ENCODE results near the gene SV2A.

- TF ChIP-seq CTCF (IDR thresholded peaks at IDR 0.05) (no peak), EZH2 (IDR thresholded peaks at IDR 0.05; ENCODE audit: borderline replicate concordance, insufficient read depth, low read depth, low read length, poor library complexity, severe bottlenecking) (no peak)
Measured at GRCh38 chr1:149885339-149886120, 32.1 kb downstream of the SV2A start.

All from B cell (primary cell).